GM23338 (cell line): ENCODE data around the gene SNAPIN.

Experiments used
- CREB1 ChIP-seq: fragments of 250-450 bp; sonication (Bioruptor Pico); IDR thresholded peaks from 2 replicates; pipeline ENCODE4 v1.5.0; 2020; ENCODE audit warnings: low read depth, mild to moderate bottlenecking, moderate library complexity
- EZH2 ChIP-seq: fragments of 200-600 bp; sonication (generic); IDR thresholded peaks from one replicate; pipeline ENCODE4 v1.8.0; 2017; ENCODE audit warnings: antibody characterized with exemption, mild to moderate bottlenecking, low read depth; ENCODE audit not compliant: unreplicated experiment
- EZH2phosphoT487 ChIP-seq: fragments of 200-600 bp; sonication (generic); IDR thresholded peaks from one replicate; pipeline ENCODE4 v1.8.1; 2018; ENCODE audit warnings: antibody characterized with exemption; ENCODE audit not compliant: unreplicated experiment
- JUNB ChIP-seq: IDR thresholded peaks from one replicate; pipeline ENCODE4 v1.6.1; 2016; ENCODE audit warnings: antibody characterized with exemption; ENCODE audit not compliant: unreplicated experiment
- POLR2AphosphoS5 ChIP-seq: IDR thresholded peaks from 2 replicates; pipeline ENCODE4 v1.6.1; 2016; ENCODE audit warnings: antibody characterized with exemption, low read depth
- STAT1 ChIP-seq: IDR thresholded peaks from one replicate; pipeline ENCODE4 v1.6.1; 2016; ENCODE audit warnings: antibody characterized with exemption; ENCODE audit not compliant: unreplicated experiment
- ZNF114 ChIP-seq: fragments of 250-450 bp; sonication (Bioruptor Pico); IDR thresholded peaks from 2 replicates; pipeline ENCODE4 v1.5.0; 2020; ENCODE audit warnings: mild to moderate bottlenecking, moderate library complexity
- TF ChIP-seq, protein P1 (sequence below), 2 experiments: fragments of 200-600 bp in 1 of 2; sonication (generic) in 1 of 2; conservative IDR thresholded peaks; 2 replicates each; pipeline versions ENCODE4 v1.5.1 to v1.6.1; 2016 to 2017; ENCODE audit warnings: antibody characterized with exemption in 2 of 2, low read depth in 2 of 2, mild to moderate bottlenecking in 2 of 2, moderate library complexity in 1 of 2
- TF ChIP-seq, protein P2 (sequence below): IDR thresholded peaks from one replicate; pipeline ENCODE4 v1.6.1; 2018; ENCODE audit warnings: antibody characterized with exemption; ENCODE audit not compliant: unreplicated experiment

DNA sequence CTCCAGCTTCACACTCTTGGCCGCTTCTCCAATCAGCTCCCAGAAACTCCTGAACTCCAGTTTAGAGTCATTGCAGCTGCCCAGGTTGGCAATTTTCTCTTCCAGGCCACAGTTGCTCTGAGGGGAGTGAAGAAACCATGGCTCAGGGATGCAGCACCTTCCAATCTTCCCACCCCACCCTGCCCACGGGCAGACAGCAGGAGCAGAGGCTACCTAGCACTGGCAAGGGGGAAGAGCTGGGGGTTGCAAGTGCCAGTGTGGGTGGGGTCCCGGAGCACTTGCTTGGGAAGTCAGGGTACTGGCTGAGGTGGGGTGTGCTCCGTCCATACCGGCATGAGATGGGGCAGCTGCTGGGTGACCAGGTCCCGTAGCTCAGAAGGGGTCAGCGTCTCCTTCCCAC lies 43.6 kb upstream of the SNAPIN start:
- TF ChIP-seq EZH2 (no peak), POLR2AphosphoS5 (no peak), JUNB (no peak), EZH2phosphoT487 (no peak), CREB1 (no peak), ZNF114 (CRISPR knock-in tag) (no peak), STAT1 (no peak)
- TF ChIP-seq, protein P1, sequence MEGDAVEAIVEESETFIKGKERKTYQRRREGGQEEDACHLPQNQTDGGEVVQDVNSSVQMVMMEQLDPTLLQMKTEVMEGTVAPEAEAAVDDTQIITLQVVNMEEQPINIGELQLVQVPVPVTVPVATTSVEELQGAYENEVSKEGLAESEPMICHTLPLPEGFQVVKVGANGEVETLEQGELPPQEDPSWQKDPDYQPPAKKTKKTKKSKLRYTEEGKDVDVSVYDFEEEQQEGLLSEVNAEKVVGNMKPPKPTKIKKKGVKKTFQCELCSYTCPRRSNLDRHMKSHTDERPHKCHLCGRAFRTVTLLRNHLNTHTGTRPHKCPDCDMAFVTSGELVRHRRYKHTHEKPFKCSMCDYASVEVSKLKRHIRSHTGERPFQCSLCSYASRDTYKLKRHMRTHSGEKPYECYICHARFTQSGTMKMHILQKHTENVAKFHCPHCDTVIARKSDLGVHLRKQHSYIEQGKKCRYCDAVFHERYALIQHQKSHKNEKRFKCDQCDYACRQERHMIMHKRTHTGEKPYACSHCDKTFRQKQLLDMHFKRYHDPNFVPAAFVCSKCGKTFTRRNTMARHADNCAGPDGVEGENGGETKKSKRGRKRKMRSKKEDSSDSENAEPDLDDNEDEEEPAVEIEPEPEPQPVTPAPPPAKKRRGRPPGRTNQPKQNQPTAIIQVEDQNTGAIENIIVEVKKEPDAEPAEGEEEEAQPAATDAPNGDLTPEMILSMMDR (conservative IDR thresholded peaks at IDR 0.05; ENCODE audit: low read depth in 2 of 2) = no peak
- TF ChIP-seq, protein P2, sequence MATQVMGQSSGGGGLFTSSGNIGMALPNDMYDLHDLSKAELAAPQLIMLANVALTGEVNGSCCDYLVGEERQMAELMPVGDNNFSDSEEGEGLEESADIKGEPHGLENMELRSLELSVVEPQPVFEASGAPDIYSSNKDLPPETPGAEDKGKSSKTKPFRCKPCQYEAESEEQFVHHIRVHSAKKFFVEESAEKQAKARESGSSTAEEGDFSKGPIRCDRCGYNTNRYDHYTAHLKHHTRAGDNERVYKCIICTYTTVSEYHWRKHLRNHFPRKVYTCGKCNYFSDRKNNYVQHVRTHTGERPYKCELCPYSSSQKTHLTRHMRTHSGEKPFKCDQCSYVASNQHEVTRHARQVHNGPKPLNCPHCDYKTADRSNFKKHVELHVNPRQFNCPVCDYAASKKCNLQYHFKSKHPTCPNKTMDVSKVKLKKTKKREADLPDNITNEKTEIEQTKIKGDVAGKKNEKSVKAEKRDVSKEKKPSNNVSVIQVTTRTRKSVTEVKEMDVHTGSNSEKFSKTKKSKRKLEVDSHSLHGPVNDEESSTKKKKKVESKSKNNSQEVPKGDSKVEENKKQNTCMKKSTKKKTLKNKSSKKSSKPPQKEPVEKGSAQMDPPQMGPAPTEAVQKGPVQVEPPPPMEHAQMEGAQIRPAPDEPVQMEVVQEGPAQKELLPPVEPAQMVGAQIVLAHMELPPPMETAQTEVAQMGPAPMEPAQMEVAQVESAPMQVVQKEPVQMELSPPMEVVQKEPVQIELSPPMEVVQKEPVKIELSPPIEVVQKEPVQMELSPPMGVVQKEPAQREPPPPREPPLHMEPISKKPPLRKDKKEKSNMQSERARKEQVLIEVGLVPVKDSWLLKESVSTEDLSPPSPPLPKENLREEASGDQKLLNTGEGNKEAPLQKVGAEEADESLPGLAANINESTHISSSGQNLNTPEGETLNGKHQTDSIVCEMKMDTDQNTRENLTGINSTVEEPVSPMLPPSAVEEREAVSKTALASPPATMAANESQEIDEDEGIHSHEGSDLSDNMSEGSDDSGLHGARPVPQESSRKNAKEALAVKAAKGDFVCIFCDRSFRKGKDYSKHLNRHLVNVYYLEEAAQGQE = no peak
